HL-60/S4 treated with phorbol 12-myristate 13-acetate at 8.2 ng/mL for 4 days and 3 days (cell line): ENCODE measurements around the gene FLYWCH2.
"Not testable (repeated sequence)": the region's sequence is repeated elsewhere in the genome, so short reads cannot be mapped to it uniquely, and the experiment has no call there.

Experiments used
- in situ Hi-C: fragments of 300-500 bp; cut with MboI; formaldehyde crosslinking; loops from 2 replicates; pipeline ENCODE4 v1.15.0; 2022; ENCODE audit warnings: low sequenced_read_pairs

The FLYWCH2 gene

DNA sequence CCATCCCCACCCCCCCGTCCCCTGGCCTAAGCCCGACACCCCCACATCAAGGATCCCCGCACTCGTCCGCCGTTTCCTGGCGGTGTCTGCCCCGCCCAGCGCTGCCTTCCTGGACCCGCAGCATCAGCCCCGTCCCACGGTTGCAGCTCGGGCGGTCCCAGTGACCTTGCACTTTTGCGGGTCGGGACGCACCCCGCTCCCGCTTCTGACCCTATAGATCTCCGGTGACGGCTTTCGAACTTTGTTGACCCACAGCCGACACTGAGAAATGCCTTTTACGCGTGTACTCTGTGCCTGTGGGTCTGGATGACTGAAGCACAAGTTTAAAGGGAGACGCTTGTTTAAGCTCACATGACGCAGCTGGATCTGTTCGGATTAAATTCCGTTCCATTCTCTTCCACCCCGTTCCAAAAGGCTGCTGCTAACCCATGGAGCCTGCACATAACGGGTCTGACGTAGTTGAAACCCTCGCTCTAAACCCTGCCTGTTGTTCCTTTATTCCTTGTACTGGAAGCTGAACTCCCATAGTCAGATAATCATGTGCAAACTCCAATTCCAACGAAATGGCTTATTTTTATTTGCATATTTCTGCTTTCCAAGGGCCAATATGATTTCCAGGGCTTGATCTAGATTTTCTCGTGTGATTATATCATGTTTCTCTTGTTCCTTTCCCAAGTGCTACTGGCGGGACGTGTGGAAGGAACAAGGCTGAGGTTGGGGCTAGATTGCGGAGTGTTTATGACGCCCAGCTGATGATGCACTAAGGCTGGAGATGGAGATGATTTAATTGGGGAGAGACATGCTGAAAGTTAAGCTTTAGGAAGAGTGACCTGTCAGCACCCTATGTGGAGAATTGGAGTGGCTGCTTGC lies 29.6 kb downstream of the FLYWCH2 start:
- in situ Hi-C loops = no loop called here

DNA sequence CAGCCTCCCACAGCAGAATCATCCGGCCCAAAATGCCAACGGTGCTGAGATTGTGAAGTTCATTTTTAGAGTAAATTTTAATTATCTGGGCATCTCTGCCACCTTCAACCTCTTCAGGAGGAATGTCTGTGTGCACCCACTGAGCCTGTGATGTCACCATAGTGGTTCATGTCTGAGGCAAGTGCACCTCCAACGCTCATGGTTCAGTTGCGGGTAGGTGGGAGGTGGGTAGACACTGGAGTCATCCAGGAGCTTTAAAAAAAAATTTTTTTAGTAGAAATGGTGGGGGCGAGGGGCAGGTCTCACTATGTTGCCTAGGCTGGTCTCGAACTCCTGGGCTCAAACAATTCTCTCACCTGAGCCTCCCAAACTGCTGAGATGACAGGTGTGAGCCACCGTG lies 30.6 kb downstream of the FLYWCH2 start:
- in situ Hi-C loops = no loop called here

DNA sequence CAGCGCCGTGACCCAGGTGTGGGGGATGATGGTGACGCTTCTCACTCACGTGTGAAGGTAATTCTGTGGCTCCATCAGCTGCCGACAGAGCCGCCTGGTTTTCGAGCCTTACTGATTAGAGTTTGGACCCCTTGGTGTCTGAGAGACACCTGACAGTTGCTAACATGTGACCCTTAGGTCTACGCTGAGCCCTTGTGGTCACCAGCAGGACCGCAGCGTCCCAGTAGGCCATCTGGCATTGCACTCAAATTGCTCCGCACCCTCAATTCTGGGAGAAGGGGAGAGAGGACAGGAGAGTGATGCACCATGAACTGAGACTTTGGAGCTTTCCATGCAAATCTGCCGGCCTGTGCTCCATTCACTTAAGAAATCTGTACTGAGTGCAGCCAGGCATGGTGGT lies 31.2 kb downstream of the FLYWCH2 start:
- in situ Hi-C loops = no loop called here

DNA sequence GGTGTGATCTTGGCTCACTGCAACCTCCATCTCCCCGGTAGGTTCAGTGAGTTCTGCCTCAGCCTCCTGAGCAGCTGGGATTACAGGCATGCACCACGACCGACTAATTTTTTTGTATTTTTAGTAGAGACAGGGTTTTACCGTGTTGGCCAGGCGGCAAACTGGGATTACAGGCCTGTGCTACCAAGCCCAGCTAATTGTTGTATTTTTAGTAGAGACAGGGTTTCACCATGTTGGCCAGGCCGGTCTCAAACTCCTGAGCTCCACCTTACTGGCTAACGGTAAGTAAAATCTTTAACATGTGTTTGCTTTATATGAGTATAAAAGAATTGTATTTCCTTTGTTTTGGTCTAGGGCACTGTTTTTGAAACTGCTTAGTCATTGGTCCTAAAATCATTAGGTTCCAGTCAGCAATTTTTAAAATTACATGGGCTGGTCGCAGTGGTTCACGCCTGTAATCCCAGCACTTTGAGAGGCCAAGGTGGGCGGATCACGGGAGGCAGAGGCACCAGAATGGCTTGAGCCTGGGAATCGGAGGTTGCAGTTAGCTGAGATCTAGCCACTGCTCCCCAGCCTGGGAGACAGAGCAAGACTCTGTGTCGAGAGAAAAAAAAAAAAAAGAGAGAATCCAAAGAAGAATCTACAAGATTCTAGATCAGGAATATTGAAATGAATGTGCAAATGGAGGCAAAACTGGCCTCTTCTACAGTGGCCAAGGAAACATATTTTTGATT lies 32.3 kb downstream of the FLYWCH2 start:
- in situ Hi-C loops = no loop called here

DNA sequence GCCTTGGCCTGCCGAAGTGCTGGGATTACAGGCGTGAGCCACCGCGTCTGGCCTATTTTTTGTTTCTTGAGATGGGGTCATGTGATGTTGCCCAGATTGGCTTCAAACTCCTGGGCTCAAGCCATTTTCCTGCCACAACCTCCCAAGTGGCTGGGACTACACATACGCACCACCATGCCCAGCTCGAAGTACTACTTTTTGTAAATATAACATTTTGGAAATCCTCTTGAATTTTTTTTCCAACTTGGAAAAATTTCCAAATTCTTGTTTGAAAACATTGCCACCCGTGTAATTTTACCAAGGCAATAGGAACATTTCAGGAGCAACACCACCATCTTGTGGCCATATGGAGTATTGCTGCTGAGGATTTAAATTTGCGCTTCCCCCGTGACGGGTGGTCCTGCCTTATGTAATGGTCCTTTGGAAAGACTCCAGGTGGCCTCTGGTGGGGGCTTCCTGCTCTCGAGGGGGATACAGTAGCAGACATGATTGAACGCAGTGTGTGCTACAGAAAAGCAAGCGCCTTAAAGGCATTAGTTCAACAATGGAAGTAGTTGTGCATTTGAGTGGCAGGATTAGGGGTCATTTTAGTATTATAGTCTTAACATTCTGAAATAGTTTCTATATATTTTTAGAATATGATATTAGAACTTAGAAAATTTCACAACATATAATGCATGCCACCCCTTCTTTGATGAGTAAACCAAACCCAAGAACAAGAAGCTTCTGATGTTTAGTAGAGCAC lies 36.7 kb downstream of the FLYWCH2 start:
- in situ Hi-C loops = no loop called here

DNA sequence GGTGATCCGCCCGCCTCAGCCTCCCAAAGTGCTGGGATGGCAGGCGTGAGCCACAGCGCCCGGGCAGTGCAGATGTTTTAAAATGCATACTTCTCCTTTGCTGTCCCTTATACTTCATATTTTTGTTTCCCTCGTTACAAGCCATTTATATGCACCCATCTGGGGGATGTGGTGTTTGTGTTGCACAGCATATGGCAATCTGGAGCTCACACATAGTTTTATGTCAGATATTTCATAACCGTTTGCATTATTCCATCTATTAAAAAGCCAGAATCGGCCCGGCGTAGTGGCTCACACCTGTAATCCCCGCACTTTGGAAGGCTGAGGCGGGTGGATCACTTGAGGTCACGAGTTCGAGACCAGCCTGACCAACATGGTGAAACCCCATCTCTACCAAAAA lies 40.5 kb downstream of the FLYWCH2 start:
- in situ Hi-C loops = no loop called here

DNA sequence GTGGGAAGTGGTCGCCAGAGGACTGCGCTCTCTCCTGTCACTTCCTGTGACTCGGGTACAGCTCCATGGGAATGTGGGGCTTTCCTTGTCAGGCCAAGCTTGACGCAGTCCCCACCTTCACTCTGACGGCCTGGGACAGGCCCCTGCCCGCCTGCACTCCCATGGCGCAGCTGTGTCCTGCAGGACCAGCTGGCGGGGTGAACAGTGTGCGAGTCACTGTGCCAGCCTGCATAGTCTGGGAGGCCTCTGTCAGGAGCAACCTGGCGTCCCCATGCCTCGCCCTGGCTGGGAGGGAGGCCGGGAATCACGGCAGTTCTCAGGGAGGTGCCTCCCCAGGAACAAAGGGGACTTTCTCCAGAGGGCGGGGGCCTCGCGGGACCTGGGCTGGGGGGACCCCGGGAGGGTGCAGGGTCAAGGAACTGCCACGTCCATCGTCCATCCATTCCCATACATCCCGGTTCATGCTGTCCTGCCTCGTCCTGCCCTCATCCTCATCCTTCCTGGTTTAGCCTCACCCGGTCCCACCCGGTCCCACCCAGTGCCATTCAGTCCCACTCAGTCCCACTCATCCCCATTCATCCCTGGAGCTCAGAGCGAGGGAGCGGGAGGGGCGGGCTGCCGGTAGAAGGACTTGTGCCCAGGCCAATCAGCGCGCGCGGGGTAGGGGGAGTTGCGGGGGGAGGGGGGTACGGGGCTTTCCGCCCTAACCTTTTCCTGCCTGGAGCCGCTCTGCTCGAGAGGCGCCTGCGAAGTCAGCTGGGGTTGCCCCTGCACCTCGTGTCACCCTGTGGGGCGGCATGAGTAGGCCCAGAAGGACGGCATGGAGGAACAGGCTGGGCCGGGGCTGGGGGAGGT lies 42.1 kb downstream of the FLYWCH2 start:
- in situ Hi-C loops = no loop called here

DNA sequence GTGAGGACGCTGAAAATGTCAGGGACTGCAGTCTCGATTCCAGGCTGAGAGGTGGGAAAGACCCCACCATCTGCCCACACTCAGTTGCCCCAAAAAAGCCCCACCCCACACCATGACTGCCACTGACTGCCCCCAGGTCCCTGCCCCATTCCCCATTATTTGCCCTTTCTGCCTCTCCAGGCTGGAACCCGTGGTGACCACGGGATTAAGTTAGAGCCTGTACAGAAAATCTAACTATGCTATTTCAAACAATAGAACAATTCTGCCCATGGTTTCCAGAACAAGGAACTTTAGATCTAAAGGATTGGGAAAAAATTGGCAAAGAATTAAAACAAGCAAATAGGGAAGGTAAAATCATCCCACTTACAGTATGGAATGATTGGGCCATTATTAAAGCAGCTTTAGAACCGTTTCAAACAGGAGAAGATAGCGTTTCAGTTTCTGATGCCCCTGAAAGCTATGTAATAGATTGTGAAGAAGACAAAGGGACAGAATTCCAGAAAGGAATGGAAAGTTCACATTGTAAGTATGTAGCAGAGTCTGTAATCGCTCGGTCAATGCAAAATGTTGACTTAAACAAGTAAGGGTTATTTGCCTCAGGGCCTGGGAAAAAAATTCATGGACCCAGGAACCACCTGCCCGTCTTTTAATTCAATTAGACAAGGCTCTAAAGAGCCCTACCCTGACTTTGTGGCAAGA lies 43.1 kb downstream of the FLYWCH2 start:
- in situ Hi-C loops = no loop called here

DNA sequence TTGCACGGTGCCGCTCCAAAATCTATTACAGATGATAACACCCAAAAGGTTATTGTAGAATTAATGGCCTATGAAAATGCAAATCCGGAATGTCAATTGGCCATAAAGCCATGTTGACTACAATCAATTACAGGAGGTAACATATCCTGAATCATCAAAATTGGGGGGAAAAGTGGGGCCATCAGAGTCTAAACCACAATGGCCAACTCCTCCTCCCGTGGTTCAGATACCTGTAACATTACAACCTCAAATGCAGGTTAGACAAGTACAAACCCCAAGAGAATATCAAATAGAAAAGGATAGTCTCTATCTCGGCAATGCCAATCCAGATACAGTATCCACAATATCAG lies 43.6 kb downstream of the FLYWCH2 start:
- in situ Hi-C loops = no loop called here

DNA sequence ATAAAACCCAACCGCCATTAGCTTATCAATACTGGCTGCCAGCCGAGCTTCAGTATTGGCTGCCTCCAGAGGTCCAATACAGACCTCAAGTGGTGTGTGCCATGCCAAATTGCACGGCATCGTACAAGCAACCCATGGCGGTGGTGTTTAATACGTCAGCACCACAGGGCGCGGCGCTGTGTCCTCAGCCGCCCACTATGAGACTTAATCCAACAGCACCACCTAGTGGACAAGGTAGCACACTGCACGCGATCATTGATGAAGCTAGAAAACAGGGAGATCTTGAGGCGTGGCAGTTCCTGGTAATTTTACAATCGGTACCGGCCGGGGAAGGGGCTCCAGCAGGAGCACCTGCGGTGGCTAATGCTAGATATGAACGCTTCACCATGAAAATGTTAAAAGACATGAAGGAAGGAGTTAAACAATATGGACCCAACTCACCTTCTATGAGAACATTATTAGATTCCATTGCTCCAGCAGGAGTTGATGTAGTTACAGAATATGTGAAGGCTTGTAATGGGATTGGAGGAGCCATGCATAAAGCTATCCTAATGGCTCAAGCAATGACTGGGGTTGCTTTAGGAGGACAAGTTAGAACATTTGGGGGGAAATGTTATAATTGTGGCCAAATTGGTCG lies 44.1 kb downstream of the FLYWCH2 start:
- in situ Hi-C loops = no loop called here

DNA sequence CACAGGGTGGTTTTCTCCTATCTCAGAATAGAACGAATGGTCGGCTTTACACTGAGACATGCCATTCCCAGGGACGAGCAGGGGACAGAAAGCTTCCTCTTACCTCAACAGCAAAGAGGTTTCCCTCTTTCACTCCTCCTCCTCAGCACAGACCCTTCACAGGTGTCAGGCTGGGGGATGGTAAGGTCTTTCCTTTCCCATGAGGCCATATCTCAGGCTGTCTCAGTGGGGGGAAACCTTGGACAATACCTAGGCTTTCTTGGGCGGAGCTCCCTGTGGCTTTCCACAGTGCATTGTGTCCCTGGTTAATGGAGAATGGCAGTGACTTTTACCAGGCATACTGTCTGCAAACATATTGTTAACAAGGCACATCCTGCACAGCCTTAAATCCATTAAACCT lies 45.1 kb downstream of the FLYWCH2 start:
- in situ Hi-C loops = not testable (repeated sequence)

DNA sequence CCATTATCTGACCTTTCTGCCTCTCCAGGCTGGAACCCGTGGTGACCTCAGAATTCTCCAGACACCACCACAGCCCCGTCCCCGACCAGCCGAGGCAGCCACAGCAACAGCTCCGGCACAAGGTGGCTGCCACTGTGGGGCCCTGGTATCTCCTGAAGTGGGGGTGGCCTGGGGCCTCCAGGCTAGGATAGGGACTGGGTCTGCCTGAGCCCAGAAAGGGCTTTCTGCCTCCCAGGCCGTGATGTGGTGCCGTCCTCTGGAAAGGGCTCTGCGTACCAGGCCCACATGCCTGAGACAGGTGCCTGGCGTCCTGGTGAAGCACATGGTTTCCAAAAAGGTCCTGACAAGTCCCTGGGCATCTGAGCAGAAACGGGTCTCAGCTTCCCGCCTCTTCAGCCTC lies 45.8 kb downstream of the FLYWCH2 start:
- in situ Hi-C loops = no loop called here

DNA sequence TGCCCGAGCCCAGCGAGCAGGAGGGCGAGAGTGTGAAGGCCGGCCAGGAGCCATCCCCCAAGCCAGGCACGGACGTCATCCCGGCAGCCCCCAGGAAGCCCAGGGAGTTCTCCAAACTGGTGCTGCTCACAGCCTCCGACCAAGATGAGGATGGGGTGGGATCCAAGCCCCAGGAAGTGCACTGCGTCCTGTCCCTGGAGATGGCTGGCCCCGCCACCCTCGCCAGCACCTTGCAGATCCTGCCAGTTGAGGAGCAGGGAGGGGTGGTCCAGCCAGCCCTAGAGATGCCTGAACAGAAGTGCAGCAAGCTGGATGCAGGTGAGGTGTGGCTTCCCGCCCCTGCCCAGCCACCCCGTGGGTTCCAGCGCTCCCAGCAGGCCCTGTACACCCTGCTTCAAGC lies 46.7 kb downstream of the FLYWCH2 start:
- in situ Hi-C loops = no loop called here

DNA sequence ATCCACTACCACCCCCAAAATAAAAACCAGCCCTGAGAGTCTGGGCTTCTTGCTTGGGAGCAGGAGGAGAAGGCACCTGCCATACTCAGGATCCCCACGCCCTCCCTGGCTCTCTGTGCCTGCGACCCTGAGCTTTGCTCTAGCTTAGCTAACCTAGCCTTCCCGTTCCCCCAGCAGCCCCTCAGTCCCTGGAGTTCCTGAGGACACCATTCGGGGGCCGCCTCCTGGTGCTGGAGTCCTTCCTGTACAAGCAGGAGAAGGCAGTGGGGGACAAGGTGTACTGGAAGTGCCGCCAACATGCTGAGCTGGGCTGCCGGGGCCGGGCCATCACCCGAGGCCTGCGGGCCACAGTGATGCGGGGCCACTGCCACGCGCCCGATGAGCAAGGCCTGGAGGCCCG lies 47.2 kb downstream of the FLYWCH2 start:
- in situ Hi-C loops = no loop called here

DNA sequence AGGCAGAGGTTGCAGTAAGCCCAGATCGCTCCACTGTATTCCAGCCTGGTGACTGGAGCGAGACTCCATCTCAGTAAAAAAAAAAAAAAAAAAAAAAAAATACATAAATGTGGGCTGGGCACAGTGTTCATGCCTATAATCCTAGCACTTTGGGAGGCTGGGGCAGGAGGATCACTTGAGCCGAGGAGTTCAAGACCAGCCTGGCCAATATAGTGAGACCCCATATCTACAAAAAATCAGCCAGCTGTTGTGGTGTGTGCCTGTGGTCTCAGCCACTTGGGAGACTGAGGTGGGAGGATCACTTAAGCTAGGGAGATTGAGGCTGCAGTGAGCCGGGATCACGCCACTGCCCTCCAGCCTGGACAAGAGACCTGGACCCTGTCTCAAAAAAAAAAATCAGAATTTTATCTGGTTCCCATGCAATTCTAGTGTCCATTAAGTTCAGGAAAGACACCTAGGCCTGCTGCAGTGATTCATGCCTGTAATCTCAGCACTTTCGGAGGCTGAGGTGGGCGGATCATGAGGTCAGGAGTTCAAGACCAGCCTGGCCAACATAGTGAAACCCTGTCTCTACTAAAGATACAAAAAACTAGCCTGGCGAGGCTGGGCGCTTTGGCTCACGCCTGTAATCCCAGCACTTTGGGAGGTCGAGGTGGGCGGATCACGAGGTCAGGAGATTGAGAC lies 48.4 kb downstream of the FLYWCH2 start:
- in situ Hi-C loops = not testable (repeated sequence)

DNA sequence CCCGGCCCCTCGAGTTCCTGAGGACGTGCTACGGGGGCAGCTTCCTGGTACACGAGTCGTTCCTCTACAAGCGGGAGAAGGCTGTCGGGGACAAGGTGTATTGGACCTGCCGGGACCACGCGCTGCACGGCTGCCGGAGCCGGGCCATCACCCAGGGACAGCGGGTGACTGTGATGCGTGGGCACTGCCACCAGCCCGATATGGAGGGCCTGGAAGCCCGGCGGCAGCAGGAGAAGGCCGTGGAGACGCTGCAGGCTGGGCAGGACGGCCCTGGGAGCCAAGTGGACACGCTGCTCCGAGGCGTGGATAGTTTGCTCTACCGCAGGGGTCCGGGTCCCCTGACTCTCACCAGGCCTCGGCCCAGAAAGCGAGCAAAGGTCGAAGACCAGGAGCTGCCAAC lies 50.1 kb downstream of the FLYWCH2 start:
- in situ Hi-C loops = no loop called here

DNA sequence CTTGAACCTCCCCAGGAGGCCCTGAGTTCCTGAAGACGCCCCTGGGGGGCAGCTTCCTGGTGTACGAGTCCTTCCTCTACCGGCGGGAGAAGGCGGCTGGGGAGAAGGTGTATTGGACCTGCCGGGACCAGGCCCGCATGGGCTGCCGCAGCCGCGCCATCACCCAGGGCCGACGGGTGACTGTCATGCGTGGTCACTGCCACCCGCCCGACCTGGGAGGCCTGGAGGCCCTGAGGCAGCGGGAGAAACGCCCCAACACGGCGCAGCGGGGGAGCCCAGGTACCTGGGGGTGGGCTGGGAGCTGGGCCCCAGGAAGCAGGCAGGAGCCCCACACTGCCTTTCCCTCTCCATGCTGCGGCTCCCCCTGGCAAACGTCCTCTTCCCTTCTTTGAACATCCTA lies 50.7 kb downstream of the FLYWCH2 start:
- in situ Hi-C loops = no loop called here

DNA sequence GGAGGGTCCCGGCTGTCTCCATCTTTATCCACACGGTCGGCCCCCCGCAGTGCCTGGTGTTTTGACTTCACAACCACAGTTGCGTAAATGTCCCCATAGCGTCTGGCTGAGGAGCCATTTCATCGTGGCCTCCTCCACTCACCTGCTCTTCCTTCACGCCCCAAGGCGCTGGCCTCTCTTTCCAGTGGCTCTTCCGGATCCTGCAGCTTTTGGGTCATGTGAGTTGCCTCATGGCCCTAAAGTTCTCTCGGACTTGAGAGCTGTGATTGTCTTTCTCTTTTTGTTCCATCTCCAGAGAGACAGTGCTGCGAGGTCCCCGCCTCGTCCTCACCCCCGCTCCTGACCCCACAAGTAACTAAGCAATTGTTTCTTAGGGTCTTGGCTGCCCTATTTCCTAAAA lies 51.4 kb downstream of the FLYWCH2 start:
- in situ Hi-C loops = no loop called here

DNA sequence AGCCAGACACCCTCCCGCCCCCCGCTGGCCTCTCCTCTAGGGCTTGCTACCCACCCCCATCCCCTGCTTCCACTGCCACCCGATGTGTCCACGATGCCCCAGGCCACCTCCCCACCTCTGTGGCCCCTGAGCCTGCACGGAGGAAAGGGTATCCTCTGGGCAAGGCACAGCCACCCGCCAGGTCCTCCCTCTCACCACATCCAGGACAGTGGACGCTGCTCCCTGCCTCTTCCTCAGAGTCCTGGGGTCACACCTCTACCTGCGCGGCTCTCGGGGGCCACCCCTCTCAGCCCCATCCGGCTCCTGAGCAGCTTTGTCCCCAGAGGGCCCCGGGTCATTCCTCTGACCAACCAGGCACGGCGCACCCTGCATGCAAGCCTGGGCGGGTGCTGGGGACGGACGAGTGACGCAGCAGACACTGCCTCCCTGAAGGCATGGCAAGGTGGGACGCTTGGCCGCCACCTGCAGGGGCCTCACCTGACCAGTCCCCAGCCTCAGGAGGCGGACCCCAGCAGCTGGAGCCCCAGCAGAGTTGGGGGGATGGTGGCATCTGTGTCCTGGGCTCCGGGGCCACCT lies 53.5 kb downstream of the FLYWCH2 start:
- in situ Hi-C loops = no loop called here
